Measurements from ENCODE around the gene SYT8. TPM values are rescaled to one million over a fixed set of nuclear protein-coding genes. Genes with fewer than 3 reads are reported as not detected.

SYT8 gene
- total and polyA plus RNA-seq, 2 experiments from 2014 or later = not detected

DNA sequence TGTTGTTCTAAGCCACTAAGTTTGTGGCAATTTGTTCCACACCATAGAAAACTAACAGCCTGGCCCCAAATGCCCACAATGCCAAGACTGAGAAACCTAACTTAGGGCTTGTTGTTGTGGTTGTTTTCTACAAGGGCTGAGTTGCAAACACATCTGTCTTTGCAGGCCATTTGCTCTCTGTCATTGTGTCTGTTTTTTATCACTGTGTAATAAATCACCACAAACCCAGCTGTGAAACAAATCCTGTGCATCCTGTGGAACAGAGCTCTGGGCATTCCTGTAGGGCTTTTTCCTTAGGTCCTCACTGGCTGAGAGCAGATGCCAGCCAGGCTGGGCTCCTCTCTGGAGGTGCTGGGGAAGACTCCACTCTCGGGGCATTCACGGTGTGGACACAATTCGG, 15.7 kb upstream of the SYT8 start:
- Histone ChIP-seq H3K36me3 (ENCODE audit: low read depth) (no peaks in the 10 kb centered on the region), H3K4me3 (no peak overlapping the region), H2AFZ (no peak overlapping the region), H3K4me1 (ENCODE audit: insufficient read depth) (peaks cover 9% of the 10 kb centered on the region), H3K9me2 (ENCODE audit: insufficient read depth) (no peaks in the 10 kb centered on the region), H3K9me3 (ENCODE audit: low read depth) (no peaks in the 10 kb centered on the region), H4K20me1 (ENCODE audit: insufficient read depth) (no peaks in the 10 kb centered on the region), H3K4me2 (ENCODE audit: unreplicated experiment) (no peak overlapping the region), H3K27ac (no peak overlapping the region), H3K27me3 (replicated peaks; ENCODE audit: insufficient read depth) (peaks cover 41% of the 10 kb centered on the region), H3F3A (ENCODE audit: insufficient read depth) (no peaks in the 10 kb centered on the region), H3K9ac (no peak overlapping the region), H3K79me2 (ENCODE audit: insufficient read depth) (no peaks in the 10 kb centered on the region)
- no peak for DNase-seq
- TF ChIP-seq EZH2phosphoT487 (IDR thresholded peaks at IDR 0.05; ENCODE audit: insufficient read depth, low read depth) (no peak), EZH2 (IDR thresholded peaks at IDR 0.05; ENCODE audit: insufficient read depth, poor library complexity, severe bottlenecking) (no peak)
- in situ Hi-C loops (cut with MboI) = loop anchor here (10.0 kb wide), 1 partner anchor 124 kb away; the partner anchor contains the start of gene KRTAP5-6
- WGBS, 2 experiments (ENCODE audit: low coverage in 1 of 2, low lambda C conversion rate in 2 of 2, missing lambda C conversion rate in 2 of 2) = 0 to 3% methylated on average over 3 of the region's 3 CpGs

DNA sequence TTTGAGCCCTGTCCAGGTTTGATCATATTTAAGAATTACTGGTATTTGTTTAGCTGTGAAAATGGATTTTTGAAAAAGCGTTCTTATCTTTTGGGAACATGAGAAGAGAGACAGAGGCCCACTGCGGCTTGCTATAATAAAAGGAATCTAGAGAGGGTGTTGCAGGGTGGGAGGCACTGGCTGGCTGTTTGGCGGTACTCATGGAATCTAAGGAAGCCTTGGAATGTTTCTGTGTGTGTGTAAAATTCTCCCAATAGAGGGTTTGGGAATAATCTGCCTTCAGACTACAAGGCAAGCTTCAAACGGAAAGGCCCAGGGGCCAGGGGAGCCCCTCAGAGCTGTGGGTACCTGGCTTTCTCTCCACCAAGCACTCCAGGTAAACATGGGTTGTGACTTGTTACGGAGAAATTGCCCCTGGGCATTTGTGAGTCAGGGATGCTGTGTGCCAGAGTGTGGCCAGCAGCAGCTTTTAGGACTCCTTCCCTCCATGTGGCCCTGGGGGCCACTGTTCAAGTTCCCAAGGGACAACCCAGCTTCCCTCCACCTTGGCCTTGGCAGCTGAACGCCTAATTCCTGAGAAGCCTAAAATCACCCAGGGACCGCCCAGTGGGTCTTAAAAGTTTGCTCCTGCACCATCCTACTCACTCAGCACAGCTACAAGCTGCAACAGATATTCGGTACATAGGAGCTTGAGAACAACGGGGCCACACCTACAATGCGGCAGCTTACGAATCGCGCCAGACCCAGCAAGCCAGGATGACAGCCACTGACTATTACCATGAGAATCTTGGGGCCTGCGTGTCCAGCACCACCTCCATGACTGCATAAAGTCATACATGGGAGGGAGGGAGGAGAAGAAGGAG, 14.1 kb upstream of the SYT8 start:
- no peaks in the 10 kb centered on the region for H3K79me2 ChIP-seq (ENCODE audit: insufficient read depth)
- peaks cover 26% of the 10 kb centered on the region for H3K27me3 ChIP-seq (replicated peaks; ENCODE audit: insufficient read depth)
- TF ChIP-seq EZH2 (IDR thresholded peaks at IDR 0.05; ENCODE audit: insufficient read depth, poor library complexity, severe bottlenecking) (no peak), EZH2phosphoT487 (IDR thresholded peaks at IDR 0.05; ENCODE audit: insufficient read depth, low read depth) (no peak)
- peak overlapping the region; percentile 24 for H3K4me2 ChIP-seq (ENCODE audit: unreplicated experiment)
- H3K4me3 ChIP-seq = no peak overlapping the region
- no peak overlapping the region for H3K27ac ChIP-seq
- peaks cover 9% of the 10 kb centered on the region for H3K4me1 ChIP-seq (ENCODE audit: insufficient read depth)
- no peaks in the 10 kb centered on the region for H3F3A ChIP-seq (ENCODE audit: insufficient read depth)
- peak; percentile 27 for DNase-seq
- H3K9me2 ChIP-seq (ENCODE audit: insufficient read depth) = no peaks in the 10 kb centered on the region
- in situ Hi-C loops (cut with MboI) = no loop called here
- no peak overlapping the region for H3K9ac ChIP-seq
- no peak overlapping the region for H2AFZ ChIP-seq
- no peaks in the 10 kb centered on the region for H4K20me1 ChIP-seq (ENCODE audit: insufficient read depth)
- 48 to 53% methylated on average over 14 of the region's 14 CpGs for WGBS, 2 experiments (ENCODE audit: low coverage in 1 of 2, low lambda C conversion rate in 2 of 2, missing lambda C conversion rate in 2 of 2)
- H3K9me3 ChIP-seq (ENCODE audit: low read depth) = no peaks in the 10 kb centered on the region
- no peaks in the 10 kb centered on the region for H3K36me3 ChIP-seq (ENCODE audit: low read depth)

DNA sequence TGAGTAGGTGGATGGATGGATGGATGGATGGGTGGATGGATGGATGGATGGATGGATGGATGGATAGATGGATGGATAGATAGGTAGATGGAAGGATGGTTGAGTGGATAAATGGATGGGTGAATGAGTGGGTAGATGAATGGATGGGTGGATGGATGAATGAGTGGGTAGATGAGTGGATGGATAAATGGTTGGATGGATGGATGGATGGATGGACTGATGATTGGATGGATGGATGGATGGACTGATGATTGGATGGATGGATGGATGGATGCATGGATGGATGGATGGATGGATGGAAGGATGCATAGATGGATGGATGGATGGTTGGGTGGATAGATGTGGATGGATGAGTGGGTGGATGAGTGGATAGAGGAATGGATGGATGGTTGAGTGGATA, 13.2 kb upstream of the SYT8 start:
- in situ Hi-C loops (cut with MboI) = no loop called here
- no peaks in the 10 kb centered on the region for H3F3A ChIP-seq (ENCODE audit: insufficient read depth)
- no peak overlapping the region for H3K9ac ChIP-seq
- no peak for TF ChIP-seq EZH2phosphoT487 (IDR thresholded peaks at IDR 0.05; ENCODE audit: insufficient read depth, low read depth)
- no peak for TF ChIP-seq EZH2 (IDR thresholded peaks at IDR 0.05; ENCODE audit: insufficient read depth, poor library complexity, severe bottlenecking)
- no peak overlapping the region for H3K4me2 ChIP-seq (ENCODE audit: unreplicated experiment)
- peaks cover 24% of the 10 kb centered on the region; the same call in 1 of the 2 replicates for H3K27me3 ChIP-seq (replicated peaks; ENCODE audit: insufficient read depth)
- H3K79me2 ChIP-seq (ENCODE audit: insufficient read depth) = no peaks in the 10 kb centered on the region
- no peaks in the 10 kb centered on the region for H3K9me3 ChIP-seq (ENCODE audit: low read depth)
- no peak overlapping the region for H3K4me3 ChIP-seq
- no peak overlapping the region for H2AFZ ChIP-seq
- no peak for DNase-seq
- H4K20me1 ChIP-seq (ENCODE audit: insufficient read depth) = no peaks in the 10 kb centered on the region
- no peaks in the 10 kb centered on the region for H3K9me2 ChIP-seq (ENCODE audit: insufficient read depth)
- H3K27ac ChIP-seq = no peak overlapping the region
- peaks cover 13% of the 10 kb centered on the region for H3K4me1 ChIP-seq (ENCODE audit: insufficient read depth)
- H3K36me3 ChIP-seq (ENCODE audit: low read depth) = no peaks in the 10 kb centered on the region

DNA sequence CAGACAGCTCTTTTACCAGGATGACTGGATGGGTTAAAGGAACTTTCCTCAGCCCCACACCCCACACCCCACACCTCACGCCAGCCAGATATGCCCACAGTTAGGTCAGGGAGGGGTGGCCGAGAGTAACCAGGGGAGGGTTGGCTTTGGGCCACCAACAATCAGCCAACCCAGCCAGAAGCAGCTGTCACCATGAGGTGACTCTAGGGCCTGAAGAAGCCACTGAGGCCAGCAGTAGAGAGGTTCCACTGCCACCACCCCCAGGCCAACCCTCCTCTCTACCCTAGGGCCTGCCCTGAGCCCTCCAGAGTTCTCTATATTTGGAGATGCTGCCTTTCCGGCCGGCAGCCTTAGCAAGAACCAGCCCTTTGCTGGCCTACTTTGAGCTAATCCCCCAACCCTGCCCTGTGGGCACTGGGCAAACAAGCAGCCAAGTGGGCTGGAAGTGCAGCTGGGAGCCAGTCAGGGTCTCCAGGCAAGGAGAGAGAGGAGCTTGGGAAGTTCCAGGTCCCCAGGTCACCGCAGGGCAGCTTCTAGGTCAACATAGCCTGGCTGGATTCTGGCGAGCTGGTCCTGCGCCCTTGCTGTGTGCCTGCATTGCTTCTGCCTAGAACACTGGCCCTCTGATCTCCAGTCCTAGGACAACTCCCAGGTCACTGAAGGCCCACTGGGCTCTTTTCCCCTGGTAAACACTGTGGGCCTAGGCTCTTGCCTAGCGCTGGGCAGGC, 12.0 kb upstream of the SYT8 start:
- Histone ChIP-seq H3K4me1 (ENCODE audit: insufficient read depth) (peaks cover 25% of the 10 kb centered on the region), H3K27me3 (replicated peaks; ENCODE audit: insufficient read depth) (peaks cover 17% of the 10 kb centered on the region; the same call in 1 of the 2 replicates), H2AFZ (no peak overlapping the region), H4K20me1 (ENCODE audit: insufficient read depth) (no peaks in the 10 kb centered on the region), H3K79me2 (ENCODE audit: insufficient read depth) (no peaks in the 10 kb centered on the region), H3K4me3 (no peak overlapping the region), H3K9ac (no peak overlapping the region), H3K9me3 (ENCODE audit: low read depth) (no peaks in the 10 kb centered on the region), H3F3A (ENCODE audit: insufficient read depth) (no peaks in the 10 kb centered on the region), H3K27ac (no peak overlapping the region), H3K36me3 (ENCODE audit: low read depth) (no peaks in the 10 kb centered on the region), H3K9me2 (ENCODE audit: insufficient read depth) (no peaks in the 10 kb centered on the region), H3K4me2 (ENCODE audit: unreplicated experiment) (no peak overlapping the region)
- WGBS, 2 experiments (ENCODE audit: low coverage in 1 of 2, low lambda C conversion rate in 2 of 2, missing lambda C conversion rate in 2 of 2) = 57 to 59% methylated on average over 8 of the region's 8 CpGs
- in situ Hi-C loops (cut with MboI) = no loop called here
- no peak for DNase-seq
- no peak for TF ChIP-seq EZH2phosphoT487 (IDR thresholded peaks at IDR 0.05; ENCODE audit: insufficient read depth, low read depth)
- no peak for TF ChIP-seq EZH2 (IDR thresholded peaks at IDR 0.05; ENCODE audit: insufficient read depth, poor library complexity, severe bottlenecking)

All from GM23248 (cell line).